ENCODE results near the gene SLC2A5. TPM values are rescaled to one million over a fixed set of nuclear protein-coding genes. Genes with fewer than 3 reads are reported as not detected.
A peak's percentile ranks its signal among the peaks of the same experiment; 100 is the strongest.

Gene SLC2A5
- total RNA-seq, 1 donor from 2014 or later, result not detected

GRCh38 chr1:9068981-9069325 lies 482 bp downstream of the SLC2A5 start:
- H3K27ac Mint-ChIP-seq (ENCODE audit: unreplicated experiment), result no peak overlapping the region
- H3K4me1 Mint-ChIP-seq (ENCODE audit: unreplicated experiment), result peaks cover 40% of the 10 kb centered on the region
- no peak for DNase-seq (ENCODE audit: extremely low spot score, unreplicated experiment)
- no peaks in the 10 kb centered on the region for H3K36me3 Mint-ChIP-seq (ENCODE audit: unreplicated experiment)
- TF ChIP-seq CTCF (IDR thresholded peaks at IDR 0.05), result no peak
- H3K4me3 Mint-ChIP-seq (ENCODE audit: unreplicated experiment), result no peak overlapping the region
- no peaks in the 10 kb centered on the region for H3K9me3 Mint-ChIP-seq (ENCODE audit: unreplicated experiment)
- H3K27me3 Mint-ChIP-seq (ENCODE audit: unreplicated experiment), result peaks cover 4% of the 10 kb centered on the region

- Mint-ChIP-seq H3K36me3 (ENCODE audit: unreplicated experiment) (no peaks in the 10 kb centered on the region), H3K27ac (ENCODE audit: unreplicated experiment) (peak overlapping the region; percentile 76), H3K4me1 (ENCODE audit: unreplicated experiment) (peaks cover 48% of the 10 kb centered on the region), H3K27me3 (ENCODE audit: unreplicated experiment) (no peaks in the 10 kb centered on the region), H3K4me3 (ENCODE audit: unreplicated experiment) (no peak overlapping the region), H3K9me3 (ENCODE audit: unreplicated experiment) (no peaks in the 10 kb centered on the region)
- DNase-seq (ENCODE audit: extremely low spot score, unreplicated experiment), result no peak
- TF ChIP-seq CTCF (IDR thresholded peaks at IDR 0.05), result peak; percentile 9
These were observed 2.3 kb downstream of the SLC2A5 start for GRCh38 chr1:9066945-9067807.

- DNase-seq (ENCODE audit: extremely low spot score, unreplicated experiment), result no peak
- H3K9me3 Mint-ChIP-seq (ENCODE audit: unreplicated experiment), result no peaks in the 10 kb centered on the region
- H3K27ac Mint-ChIP-seq (ENCODE audit: unreplicated experiment), result no peak overlapping the region
- H3K4me3 Mint-ChIP-seq (ENCODE audit: unreplicated experiment), result no peak overlapping the region
- no peak for TF ChIP-seq CTCF (IDR thresholded peaks at IDR 0.05)
- no peaks in the 10 kb centered on the region for H3K36me3 Mint-ChIP-seq (ENCODE audit: unreplicated experiment)
- no peaks in the 10 kb centered on the region for H3K27me3 Mint-ChIP-seq (ENCODE audit: unreplicated experiment)
- H3K4me1 Mint-ChIP-seq (ENCODE audit: unreplicated experiment), result peaks cover 61% of the 10 kb centered on the region
These were observed 4.2 kb downstream of the SLC2A5 start for GRCh38 chr1:9065213-9065751.

- peaks cover 52% of the 10 kb centered on the region for H3K4me1 Mint-ChIP-seq (ENCODE audit: unreplicated experiment)
- no peak for TF ChIP-seq CTCF (IDR thresholded peaks at IDR 0.05)
- no peaks in the 10 kb centered on the region for H3K36me3 Mint-ChIP-seq (ENCODE audit: unreplicated experiment)
- no peak for DNase-seq (ENCODE audit: extremely low spot score, unreplicated experiment)
- no peak overlapping the region for H3K27ac Mint-ChIP-seq (ENCODE audit: unreplicated experiment)
- H3K4me3 Mint-ChIP-seq (ENCODE audit: unreplicated experiment), result no peak overlapping the region
- no peaks in the 10 kb centered on the region for H3K27me3 Mint-ChIP-seq (ENCODE audit: unreplicated experiment)
- no peaks in the 10 kb centered on the region for H3K9me3 Mint-ChIP-seq (ENCODE audit: unreplicated experiment)
These were observed 6.6 kb downstream of the SLC2A5 start for GRCh38 chr1:9062846-9063245.

GRCh38 chr1:9062021-9062471 lies 7.4 kb downstream of the SLC2A5 start:
- Mint-ChIP-seq H3K27me3 (ENCODE audit: unreplicated experiment) (no peaks in the 10 kb centered on the region), H3K27ac (ENCODE audit: unreplicated experiment) (peak overlapping the region; percentile 89), H3K4me3 (ENCODE audit: unreplicated experiment) (no peak overlapping the region), H3K36me3 (ENCODE audit: unreplicated experiment) (no peaks in the 10 kb centered on the region), H3K9me3 (ENCODE audit: unreplicated experiment) (no peaks in the 10 kb centered on the region), H3K4me1 (ENCODE audit: unreplicated experiment) (peaks cover 46% of the 10 kb centered on the region)
- TF ChIP-seq CTCF (IDR thresholded peaks at IDR 0.05), result no peak
- DNase-seq (ENCODE audit: extremely low spot score, unreplicated experiment), result no peak
